NCI-H128 (cell line): ENCODE results near the gene CALHM3.
"Not testable (repeated sequence)": the region's sequence is repeated elsewhere in the genome, so short reads cannot be mapped to it uniquely, and the experiment has no call there.

Experiments
- DNase-seq: peaks from one replicate; lab custom pipeline; 2025; ENCODE audit not compliant: unreplicated experiment; lab: John Stamatoyannopoulos, UW

Gene CALHM3

DNA sequence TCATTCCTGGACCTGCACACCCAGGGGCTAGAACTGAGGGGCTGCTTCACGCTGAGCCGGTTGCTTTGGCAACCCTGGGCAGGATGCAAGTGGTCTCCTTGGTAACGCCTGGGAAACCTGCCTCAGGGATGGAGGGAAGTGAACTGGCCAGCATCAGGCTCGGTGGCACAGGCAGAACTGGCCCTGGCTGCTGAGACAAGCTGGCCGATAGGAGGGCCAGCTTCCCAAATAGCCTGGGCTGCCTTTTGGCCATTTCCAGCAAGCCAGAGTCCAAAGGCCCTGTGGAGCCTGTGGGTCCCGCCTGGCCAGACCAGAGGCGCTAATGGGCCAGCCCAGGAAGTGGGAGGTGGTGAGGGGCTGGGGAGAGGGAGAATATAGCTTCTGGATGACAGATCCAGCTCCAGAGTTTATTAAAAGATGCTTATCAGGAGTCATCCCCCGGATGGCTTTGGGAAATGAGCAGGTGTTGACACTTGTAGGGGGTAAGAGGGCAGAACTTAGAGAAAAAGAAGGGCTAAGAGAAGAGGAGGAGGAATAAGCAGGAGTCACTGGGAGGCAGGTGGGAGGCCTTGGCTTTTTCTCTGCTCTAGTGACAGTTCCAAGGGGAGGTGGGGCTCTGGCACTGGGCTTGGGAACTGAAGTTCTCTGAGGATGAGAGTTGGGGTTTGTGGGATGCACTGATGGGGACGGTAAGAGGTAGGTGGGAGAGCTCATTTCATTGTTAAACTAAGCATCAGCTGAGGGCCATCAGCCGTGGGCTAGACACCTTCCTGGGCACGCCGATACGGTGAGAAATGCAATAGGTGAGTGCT is 24.0 kb upstream of the CALHM3 start:
- DNase-seq, result no peak

DNA sequence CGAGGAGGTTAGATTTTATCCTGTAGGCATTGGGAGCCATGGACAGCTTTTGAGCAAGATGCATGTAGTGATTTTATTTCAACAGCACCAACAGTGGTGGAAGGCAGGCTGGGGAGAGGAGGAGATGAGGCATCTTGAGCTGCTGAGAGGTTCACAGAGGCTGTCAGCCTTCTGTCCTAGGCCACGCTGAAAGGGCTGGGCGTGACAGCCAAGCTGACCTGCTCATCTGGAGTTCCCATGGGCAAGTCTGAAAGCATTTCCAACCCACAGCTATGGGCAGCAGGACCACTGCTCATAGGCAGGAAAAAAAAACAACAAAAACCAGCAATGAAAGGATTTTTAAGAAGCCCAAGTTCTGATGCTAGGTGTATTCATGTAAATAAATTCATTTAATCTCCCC is 22.1 kb upstream of the CALHM3 start:
- no peak for DNase-seq

DNA sequence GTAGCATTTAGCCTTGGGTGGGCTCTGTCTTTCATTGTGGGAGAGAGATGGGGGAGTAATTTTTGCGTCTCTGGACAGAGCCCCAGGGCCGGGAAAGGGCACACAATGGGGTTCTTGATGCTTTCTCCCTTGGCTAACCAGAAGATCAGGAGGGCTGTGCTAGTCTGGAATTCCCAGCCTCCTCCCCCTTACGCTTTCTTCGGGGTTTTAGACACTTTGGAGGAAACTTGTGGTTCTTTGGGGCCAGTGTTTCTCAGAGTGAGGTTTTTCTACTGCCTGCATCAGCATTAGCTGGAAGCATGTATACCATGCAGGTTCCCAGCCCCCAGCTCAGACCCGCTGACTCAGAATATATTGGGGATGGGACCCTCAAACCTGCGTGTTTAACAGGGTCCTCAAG is 21.4 kb upstream of the CALHM3 start:
- DNase-seq, result no peak

DNA sequence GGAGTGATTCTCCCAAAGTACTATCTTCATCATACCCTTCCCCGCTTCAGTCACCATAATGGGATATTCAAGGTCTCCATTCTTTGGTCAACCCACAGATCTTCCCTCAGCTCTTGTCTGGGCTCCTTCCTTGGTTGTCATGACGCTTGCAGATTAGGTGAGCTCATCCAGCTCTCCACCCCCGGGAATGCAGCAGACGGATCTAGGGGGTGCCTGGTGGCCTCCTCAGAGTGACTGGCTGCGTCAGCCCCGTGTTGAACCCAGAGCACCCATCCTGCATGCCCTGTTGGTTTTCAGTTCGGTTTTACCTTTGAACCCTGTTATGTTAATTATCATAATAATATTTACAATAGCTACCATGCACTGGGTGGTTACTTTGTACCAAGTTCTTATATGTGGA is 20.8 kb upstream of the CALHM3 start:
- no peak for DNase-seq

DNA sequence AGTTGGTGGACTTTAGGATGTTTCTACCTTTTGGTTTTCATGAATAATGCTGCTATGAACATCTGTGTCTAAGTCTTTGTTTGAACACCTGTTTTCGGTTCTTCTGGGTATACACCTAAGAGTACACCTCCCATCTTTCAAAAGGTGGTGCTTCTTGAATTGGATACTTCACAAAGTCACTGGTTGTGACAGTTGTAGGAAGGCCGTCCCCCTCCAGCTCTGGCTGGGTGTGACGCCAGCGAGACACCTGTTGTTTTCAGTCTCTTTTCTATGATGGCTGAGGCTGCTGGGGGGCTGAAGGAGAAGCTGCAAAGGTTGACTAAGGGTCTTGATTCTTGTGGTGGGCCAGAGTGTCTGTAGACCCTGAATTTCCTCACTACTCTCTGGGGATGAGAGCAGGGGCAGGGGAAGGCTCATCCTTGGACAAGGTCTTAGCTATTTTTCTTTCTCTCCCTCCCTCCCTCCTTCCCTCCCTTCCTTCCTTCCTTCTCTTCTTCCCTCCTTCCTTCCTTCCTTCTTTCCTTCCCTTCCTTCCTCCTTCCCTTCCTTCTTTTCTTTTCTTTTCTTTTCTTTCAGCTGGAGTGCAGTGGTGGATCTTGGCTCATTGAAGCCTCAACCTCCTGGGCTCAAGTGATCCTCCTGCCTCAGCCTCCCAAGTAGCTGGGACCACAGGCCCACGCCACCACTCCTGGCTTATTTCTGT is 20.0 kb upstream of the CALHM3 start:
- no peak for DNase-seq

DNA sequence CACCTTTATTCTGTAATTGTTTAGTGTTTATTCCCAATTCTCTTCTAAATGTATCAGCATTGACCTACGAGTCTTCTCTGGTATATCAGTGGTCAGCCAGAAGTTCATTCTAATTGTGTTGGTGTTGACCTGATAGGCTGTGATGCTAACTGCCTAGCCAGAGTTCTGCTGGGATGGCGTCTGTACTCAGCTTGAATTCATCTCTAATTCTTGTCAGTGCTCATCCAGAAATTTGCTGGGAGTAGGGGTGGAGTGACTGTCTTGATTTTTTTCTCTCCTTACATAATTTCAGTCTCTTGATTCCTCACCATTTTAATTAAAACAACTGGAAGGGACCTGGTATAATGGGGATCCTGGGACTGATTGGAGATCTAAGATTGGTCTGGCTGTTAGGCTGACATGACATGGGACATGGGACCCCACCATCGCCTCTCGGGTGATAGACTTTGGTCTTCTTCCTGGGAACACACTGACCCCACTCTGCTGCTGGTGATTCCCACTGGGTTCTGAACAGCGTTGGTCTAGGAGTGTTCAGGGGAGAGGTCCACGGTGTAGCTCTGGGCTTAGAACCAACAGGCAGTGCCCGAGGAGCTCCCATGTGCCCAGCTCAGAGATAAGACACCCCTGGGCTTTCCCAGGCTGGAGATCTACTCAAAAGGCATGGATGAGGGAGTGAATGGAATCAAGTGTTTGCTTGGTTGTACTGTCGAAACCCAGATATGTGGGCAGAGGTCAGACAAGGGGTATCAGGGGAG is 18.3 kb upstream of the CALHM3 start:
- no peak for DNase-seq

DNA sequence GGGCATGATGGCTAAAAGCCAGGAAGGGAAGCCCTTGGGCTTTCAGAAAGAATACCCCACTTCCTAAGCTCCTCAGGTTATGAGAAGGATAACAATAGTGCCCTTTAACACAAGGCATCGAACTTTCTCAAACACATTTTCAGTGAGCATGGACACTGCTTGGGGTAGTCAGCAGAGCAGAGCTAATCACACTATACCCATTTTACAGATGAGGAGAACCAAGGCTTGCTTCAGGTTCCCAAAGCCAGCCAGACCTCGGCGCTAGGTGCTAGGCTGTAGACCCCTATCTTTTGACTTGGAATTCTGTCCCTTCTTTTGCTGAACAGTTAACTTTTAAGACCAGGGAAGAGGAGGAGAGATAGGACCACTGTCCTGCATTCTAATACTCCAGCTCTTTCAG is 16.3 kb upstream of the CALHM3 start:
- no peak for DNase-seq

DNA sequence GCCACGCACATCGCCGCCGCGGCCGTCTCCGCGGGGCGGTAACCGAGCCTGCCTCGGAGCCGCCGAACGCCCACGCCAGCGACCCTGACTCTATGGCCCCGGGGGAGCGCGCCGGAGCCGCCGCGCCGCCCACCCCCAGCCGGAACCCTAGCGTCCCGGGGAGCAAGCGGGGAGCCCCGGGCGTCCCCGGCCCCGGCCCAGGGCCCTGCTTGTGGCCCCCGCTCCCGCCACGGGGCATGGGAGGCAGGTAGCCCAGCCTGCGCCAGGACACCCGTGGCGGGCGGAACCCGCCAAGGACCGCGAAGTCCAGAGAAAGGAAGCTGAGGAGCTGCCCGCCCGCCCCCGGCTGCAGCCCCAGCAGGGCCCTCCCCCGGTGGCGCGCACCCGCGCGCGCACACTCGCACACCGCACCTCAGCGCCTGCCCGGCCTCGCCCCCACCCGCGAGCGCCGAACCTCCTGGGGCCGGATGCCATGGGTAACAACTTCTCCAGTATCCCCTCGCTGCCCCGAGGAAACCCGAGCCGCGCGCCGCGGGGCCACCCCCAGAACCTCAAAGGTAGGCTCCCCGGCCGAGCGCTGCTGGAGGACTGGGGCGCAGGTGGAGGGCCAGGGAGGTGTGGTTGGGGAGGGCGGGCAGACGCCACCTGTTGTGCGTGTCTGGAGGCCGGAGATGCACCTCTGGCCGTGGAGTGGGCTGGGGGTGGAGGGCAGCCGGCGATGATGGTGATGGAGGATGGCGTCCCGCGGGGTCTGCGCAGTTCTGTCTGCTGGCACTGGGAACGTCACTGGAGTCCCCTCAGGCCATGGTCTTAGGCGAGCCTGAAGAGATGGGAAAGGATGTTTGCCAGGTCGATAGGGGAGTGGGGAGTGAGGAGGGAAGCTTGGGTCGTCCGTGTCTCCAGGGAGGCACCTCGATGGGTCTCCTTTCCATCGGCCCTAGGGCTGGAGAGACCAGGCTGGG is 15.2 kb upstream of the CALHM3 start:
- DNase-seq, result no peak

DNA sequence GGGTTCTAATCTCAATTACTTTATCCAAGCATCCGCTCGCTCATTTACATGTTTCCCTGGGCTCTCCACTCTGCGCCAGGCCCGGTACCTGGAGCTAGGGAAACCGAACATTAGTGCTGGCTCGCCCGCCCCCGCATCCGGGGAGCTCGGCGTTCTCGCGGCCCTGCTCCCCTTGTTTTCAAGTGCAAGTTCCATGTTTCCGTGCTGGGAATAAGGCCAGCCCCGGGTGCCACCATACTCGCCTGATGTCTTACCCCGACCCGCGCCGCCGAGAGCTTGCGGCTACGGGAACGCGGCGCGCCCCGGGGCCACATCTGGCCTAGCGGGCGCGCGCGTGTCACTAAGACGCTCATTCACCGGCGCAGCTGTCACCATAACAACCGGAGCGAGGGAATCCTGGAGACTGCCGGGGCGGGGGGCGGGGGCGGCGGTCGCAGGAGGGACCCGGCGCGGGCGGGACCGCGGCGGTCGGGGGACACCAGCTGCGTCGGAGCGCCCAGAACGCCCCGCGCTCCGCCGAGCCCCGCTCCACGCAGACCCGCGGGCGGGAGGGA is 14.4 kb upstream of the CALHM3 start, which contains the start of gene NEURL1:
TSS of gene NEURL1 (plus strand) at position 344 of the 554 bp plus-strand sequence. CDS start 683 bp downstream, outside the sequence.
- no peak for DNase-seq

DNA sequence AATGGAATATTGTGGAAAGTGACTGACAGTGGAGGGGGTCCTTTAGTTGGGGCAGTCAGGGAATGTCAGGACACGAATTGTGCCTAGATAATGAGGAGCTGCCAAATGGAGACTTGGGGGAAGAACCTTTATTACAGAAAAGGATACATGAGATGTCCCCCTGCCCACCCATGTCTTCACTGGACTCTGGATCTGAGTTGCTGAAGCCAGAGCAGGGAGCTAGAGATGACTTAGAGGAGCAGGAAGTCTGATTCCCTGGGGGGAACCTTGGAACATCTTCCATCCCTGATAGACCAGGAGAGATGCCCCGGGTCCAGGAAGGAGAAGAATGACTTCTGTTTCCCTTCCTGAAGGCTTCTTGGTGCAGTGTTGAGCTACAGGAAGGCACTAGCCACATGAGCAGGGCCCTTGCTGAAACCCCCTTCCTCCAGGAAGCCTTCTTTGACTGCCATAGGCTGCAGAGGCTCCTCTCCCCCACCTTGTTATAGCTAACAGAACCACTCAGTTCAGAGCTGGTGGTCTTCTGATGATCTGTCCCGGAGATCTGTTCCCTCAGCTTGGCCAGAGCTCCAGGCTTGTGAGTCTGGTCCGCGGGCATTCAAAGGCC is 13.7 kb upstream of the CALHM3 start:
- DNase-seq, result no peak

DNA sequence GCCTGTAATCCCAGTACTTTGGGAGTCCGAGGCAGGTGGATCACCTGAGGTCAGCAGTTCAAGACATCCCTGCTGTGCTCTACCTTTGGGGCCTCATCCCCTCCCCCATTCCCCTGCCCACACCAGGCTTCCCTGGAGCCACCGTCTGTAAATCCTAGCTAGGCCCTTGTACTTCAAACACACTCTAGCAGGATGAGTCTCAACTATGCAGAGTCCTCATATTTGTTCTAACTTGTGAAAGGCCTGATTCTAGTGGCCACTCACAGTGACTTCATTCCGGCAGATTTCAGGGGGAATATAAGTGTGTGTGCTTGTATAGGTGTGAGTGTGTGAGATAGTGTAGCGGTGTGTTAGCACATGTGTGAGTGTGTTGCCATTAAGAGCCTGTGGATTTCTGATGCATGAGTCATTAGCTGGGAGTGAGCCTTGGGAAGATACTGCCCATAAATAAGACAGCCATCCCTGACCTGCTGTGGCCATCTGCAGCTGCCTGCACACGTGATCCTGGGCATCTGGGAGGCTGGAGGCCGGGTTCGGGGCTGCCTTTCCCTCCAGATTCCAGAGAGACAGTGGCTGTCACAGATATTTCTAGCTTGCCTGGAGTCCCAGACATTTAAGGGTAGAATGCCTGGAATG is 12.8 kb upstream of the CALHM3 start:
- no peak for DNase-seq

DNA sequence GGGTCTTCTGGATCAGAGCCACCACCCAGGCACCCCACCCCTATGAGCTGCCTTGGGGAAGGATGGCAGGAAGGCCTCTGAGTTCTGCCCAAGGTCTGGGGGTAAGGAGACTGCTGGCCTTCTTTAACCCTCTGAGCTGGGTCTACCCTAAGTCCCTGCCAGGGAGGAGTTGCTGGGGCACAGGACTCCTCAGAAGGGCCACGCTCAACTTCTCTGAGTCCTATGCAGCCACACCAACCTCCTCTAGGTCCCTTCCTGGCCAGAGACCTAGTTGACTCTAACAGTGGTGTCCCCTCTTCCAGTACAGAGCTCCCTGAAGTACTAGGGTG is 11.9 kb upstream of the CALHM3 start:
- no peak for DNase-seq

DNA sequence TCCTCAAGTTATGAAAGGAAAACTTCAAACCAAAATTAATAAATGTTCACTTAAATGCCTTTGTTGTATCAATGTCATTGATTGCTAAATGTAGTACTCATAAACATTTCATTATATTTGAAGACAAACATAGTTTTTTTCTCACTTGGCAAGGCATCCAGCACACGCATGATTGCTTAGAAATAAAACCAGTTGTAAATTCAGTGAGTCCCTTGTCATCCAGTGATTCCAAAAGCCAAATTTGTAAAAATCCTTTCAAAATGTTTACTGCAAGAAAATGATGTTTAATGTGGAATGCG is 8.3 kb upstream of the CALHM3 start:
- no peak for DNase-seq

DNA sequence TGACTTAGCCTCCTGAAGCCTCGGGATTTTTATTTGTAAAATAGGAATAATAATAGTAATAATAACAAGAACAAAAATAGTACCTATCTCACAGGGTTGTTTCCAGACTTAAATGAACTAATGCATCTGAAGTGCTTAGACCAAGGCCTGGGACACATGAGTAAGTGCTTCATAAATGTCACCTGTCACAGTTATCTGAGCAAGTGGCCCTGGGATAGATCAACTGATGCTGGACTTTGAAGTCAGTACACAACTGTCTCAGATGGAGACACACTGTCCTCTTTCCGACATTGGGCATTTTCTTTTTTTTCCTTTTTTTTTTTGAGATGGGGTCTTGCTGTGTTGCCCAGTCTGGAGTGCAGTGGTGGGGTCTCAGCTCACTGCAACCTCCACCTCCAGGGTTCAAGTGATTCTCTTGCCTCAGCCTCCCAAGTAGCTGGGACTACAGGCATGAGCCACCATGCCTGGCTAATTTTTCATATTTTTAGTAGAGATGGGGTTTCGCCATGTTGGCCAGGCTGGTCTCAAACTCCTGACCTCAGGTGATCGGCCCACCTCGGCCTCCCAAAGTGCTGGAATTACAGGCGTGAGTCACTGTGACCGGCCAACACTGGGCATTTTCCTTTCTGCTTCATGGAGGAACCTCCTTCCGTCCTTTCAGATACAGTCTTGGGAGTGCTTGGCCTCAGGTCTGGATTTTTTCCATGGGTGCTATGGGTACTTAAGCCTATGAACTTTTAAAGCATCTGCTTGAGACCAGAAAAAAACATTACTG is 7.8 kb upstream of the CALHM3 start:
- DNase-seq, result not testable (repeated sequence)

DNA sequence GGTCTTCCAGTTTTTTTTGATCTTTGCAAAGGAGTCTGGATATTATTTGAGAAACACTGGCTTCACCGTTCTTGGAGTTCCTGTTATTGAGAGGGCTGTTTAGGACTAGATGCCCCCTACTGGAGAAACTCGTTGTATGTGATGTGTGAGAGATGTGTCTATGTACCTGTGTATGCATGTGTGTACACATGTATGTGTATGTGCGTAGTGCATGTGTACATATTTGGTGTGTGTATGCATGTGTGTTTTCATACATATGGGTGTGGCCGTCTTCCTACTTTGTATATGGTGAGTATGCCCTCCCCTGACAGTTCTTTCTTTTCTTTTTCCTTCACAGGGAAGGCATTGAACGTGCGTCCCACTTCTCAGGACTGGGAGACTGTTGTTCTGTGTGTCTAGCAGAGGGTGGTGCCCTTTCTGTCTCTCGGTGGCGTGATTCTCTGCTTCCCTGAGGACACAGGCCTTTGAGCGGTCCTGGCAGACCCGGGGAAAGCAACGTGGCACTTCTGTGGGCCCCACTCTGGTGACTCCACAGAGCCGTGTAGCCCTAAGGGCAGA is 3.0 kb upstream of the CALHM3 start:
- DNase-seq, result no peak

DNA sequence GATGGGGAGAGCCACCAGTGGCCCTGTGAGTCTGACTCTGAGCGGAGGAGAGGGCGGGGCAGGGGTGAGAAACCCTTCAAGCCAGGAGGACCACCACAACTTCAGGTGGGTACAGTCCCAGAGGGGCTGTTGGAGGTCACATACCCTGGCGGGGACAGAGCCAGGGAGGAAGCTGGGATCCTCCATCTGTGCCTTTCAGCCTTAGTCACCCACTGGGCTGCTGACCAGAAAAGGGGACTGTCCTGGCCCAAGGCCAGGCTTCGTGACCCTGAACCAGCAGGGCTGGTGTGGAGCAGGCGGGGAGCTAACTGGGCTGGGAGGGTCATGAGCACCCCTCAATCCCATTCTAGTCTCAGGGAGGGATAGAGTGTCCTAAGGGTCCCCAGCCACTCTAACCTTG is 1.5 kb upstream of the CALHM3 start:
- DNase-seq, result no peak

DNA sequence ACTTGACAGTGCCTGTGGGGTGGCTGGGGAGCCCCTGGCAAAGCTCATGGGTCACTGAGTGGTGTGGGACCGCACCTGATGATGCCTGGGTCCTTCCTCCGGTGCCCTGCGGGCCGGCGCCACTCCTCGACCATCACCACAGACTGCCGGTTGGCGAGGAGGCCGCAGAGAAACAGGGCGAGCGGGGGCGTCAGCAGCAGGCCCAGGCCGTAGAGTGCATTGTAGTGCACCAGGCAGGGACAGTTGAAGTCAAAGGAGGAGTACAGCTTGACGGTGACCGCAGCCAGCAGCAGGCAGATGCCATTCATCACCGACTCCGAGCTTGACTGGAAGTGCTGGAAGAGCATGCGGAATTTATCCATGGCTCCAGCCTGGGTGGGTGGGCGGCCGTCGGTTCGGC is 369 bp downstream of the CALHM3 start:
- no peak for DNase-seq

DNA sequence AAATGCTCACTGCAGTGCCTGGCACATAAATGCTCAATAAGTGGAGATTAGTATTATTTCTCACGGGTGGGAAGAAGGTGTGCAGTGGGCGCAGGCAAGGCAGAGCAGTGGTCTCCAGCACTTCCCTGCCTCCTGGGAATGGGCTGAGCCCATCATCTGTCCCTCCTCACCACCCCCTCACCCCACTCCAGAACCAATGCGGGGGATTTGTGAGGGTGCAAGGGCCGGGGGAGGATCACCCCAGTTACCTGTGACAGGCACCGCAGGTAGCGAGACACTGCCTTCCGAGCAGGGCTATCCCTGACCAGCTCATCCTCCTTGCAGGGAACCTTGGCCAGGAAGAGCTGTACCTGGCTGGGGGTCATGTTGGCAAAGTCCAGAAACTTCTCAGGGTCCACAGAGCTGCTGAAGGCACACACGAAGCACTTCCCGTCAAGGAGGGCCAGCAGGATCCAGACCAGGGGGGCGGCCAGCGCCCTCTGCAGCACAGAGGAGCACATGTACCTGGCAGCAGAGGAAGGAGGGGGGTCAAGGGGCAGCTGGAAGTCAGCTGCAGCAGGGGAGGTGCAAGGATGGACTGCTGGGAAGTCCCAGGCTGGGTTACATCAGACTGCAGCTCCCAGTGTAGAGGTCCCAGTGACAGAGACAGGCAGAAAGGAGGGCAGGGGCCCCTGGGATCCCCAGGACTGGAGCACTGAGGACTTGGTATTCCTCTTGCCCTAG is 2.8 kb downstream of the CALHM3 start:
- DNase-seq, result no peak
